Right atrium auricular region (tissue), 2 donors: Measurements from ENCODE around the gene CREB5. TPM values are rescaled to one million over a fixed set of nuclear protein-coding genes. Genes with fewer than 3 reads are reported as not detected.

Source experiments
- DNase-seq: peaks from one replicate; pipeline ENCODE4 v3.0.0-alpha.2; 2019; ENCODE audit warnings: low spot score
- H3K27ac ChIP-seq, 2 donors: fragments of 200-600 bp; sonication (generic); 1 replicate in 1 of 2; 2 replicates in 1 of 2; pipeline ENCODE4 v1.5.1; 2016 to 2019
- H3K27me3 ChIP-seq, 2 donors: fragments of 200-600 bp; sonication (generic); one replicate each; pipeline versions ENCODE4 v1.5.1 to v1.6.0; 2017 to 2019
- H3K36me3 ChIP-seq: fragments of 200-600 bp; sonication (generic); one replicate; pipeline ENCODE4 v1.5.1; 2016
- H3K4me1 ChIP-seq, 2 donors: fragments of 200-600 bp; sonication (generic); one replicate each; pipeline versions ENCODE4 v1.5.1 to v1.6.0; 2017 to 2019
- H3K4me3 ChIP-seq, 2 donors: fragments of 200-600 bp; sonication (generic); 1 replicate in 1 of 2; 2 replicates in 1 of 2; pipeline ENCODE4 v1.5.1; 2017 to 2019; ENCODE audit warnings: mild to moderate bottlenecking in 1 of 2, moderate library complexity in 1 of 2
- H3K9me3 ChIP-seq, 2 donors: fragments of 200-600 bp; sonication (generic); one replicate each; pipeline ENCODE4 v1.5.1; 2019
- total RNA-seq, 2 donors: library from RNA; depleted of rRNA; stranded (reverse); fragments of >200 nt; gene quantifications; one replicate each; pipeline ENCODE4 v1.1.0, GENCODE V29; 2016
- TF ChIP-seq, protein P1 (sequence below), 2 donors: fragments of 200-600 bp; sonication (generic); IDR thresholded peaks; one replicate each; pipeline ENCODE4 v1.5.1; 2019; ENCODE audit warnings: antibody characterized with exemption in 2 of 2

The CREB5 gene
- total RNA-seq, 2 donors from 2014 or later, result 10.5 to 20.8 TPM

GRCh38 chr7:28586736-28587135 lies 174.4 kb downstream of the CREB5 start:
- TF ChIP-seq, protein P1, sequence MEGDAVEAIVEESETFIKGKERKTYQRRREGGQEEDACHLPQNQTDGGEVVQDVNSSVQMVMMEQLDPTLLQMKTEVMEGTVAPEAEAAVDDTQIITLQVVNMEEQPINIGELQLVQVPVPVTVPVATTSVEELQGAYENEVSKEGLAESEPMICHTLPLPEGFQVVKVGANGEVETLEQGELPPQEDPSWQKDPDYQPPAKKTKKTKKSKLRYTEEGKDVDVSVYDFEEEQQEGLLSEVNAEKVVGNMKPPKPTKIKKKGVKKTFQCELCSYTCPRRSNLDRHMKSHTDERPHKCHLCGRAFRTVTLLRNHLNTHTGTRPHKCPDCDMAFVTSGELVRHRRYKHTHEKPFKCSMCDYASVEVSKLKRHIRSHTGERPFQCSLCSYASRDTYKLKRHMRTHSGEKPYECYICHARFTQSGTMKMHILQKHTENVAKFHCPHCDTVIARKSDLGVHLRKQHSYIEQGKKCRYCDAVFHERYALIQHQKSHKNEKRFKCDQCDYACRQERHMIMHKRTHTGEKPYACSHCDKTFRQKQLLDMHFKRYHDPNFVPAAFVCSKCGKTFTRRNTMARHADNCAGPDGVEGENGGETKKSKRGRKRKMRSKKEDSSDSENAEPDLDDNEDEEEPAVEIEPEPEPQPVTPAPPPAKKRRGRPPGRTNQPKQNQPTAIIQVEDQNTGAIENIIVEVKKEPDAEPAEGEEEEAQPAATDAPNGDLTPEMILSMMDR (IDR thresholded peaks at IDR 0.05), result no peak

DNA sequence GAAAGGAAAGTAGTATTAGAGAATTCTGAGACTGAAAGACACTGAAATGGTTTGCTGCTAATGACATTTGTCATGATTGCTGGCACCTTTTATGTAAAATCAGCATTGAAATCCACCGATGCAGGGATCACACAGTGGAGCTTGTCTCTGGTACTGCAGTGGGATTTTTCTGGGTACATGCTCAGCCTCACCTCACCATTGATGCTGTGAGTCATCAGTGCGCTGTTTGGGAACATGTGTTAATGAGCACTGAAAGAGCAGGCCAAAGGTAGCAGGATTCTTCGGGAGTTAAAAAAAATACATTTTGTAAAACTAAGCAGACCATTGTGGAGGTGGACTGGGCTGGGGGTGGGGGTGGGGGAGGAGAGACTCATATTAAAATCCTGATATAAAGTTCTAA lies 174.9 kb downstream of the CREB5 start:
- H3K4me1 ChIP-seq, result no peaks in the 10 kb centered on the region
- no peaks in the 10 kb centered on the region for H3K36me3 ChIP-seq
- no peak overlapping the region for H3K4me3 ChIP-seq
- no peaks in the 10 kb centered on the region for H3K9me3 ChIP-seq
- no peak overlapping the region for H3K27ac ChIP-seq
- no peak for DNase-seq
- H3K27me3 ChIP-seq, result no peaks in the 10 kb centered on the region
- TF ChIP-seq, protein P1 (IDR thresholded peaks at IDR 0.05), result no peak

More at GRCh38 chr7:28586736-28587135, 174.4 kb downstream of the CREB5 start:
- Histone ChIP-seq H3K9me3 (no peaks in the 10 kb centered on the region), H3K36me3 (no peaks in the 10 kb centered on the region), H3K4me1 (no peaks in the 10 kb centered on the region), H3K27me3 (no peaks in the 10 kb centered on the region), H3K27ac (no peak overlapping the region), H3K4me3 (no peak overlapping the region)
- no peak for DNase-seq

DNA sequence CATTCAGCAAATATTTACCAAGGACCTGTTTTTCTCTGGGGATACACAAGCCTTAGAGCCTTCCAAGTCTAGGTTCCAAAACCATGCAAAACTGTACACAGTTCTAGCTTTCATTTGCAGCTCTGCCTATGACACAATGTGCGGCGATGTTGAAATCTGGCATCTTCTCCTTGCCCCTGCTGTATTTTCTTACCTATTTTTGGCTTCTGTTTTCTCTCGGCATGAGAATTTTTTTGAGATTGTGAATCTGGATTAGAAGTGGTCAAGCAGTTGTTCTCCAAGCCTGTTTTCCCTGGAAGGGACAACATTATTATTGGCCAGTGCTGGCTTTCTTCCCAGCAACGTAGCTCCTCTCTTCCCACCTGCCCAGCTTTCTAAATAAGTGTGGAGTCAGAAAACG lies 176.3 kb downstream of the CREB5 start:
- TF ChIP-seq, protein P1 (IDR thresholded peaks at IDR 0.05), result no peak
- no peak overlapping the region for H3K4me3 ChIP-seq
- no peak overlapping the region for H3K27ac ChIP-seq
- no peaks in the 10 kb centered on the region for H3K27me3 ChIP-seq
- H3K36me3 ChIP-seq, result no peaks in the 10 kb centered on the region
- no peaks in the 10 kb centered on the region for H3K9me3 ChIP-seq
- no peak for DNase-seq
- no peaks in the 10 kb centered on the region for H3K4me1 ChIP-seq

GRCh38 chr7:28591041-28591674 lies 178.8 kb downstream of the CREB5 start:
- H3K9me3 ChIP-seq, result no peaks in the 10 kb centered on the region
- H3K4me3 ChIP-seq, result no peak overlapping the region
- TF ChIP-seq, protein P1 (IDR thresholded peaks at IDR 0.05), result no peak
- no peak overlapping the region for H3K27ac ChIP-seq
- no peaks in the 10 kb centered on the region for H3K4me1 ChIP-seq
- H3K36me3 ChIP-seq, result no peaks in the 10 kb centered on the region
- no peak for DNase-seq
- H3K27me3 ChIP-seq, result no peaks in the 10 kb centered on the region

DNA sequence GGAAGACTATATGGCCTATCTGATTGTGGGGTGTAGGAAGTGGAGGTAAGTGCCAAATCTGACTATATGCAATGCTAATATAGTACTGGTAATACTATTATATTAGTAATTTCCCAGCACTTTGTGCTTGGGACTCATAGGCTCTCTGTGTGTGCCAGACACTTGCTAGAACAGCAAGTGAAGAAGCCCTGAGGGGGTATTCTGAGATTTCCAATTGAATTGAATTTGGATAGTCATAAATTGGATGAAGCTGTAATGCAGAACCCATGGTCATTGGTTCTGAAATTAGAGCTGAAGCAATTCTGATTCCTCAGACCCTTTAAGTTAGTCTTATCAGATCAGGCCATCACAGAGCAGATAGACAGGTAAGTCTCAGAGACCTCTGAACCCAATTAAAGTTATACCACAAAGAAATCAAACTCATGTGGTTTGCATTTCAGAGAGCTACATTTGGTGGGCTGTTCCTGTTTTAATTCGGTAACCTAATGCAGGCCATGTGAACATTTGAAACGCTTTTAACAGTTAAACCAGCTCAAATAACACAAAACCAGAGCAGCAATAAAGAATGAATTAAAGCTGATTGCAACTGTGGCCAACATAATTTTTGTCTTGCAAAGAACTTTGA lies 179.5 kb downstream of the CREB5 start:
- no peak for DNase-seq
- Histone ChIP-seq H3K9me3 (no peaks in the 10 kb centered on the region), H3K27me3 (no peaks in the 10 kb centered on the region), H3K4me3 (no peak overlapping the region), H3K4me1 (no peaks in the 10 kb centered on the region), H3K36me3 (no peaks in the 10 kb centered on the region), H3K27ac (no peak overlapping the region)
- TF ChIP-seq, protein P1 (IDR thresholded peaks at IDR 0.05), result no peak
